HG03442 (cell line): Measurements from ENCODE around the gene LEMD2.

Experiments
- ATAC-seq: cut with Tn5 transposase; IDR thresholded peaks from one replicate; pipeline ENCODE4 v1.9.1; 2021; ENCODE audit warnings: mild to moderate bottlenecking, moderate library complexity; ENCODE audit not compliant: unreplicated experiment

Gene LEMD2

DNA sequence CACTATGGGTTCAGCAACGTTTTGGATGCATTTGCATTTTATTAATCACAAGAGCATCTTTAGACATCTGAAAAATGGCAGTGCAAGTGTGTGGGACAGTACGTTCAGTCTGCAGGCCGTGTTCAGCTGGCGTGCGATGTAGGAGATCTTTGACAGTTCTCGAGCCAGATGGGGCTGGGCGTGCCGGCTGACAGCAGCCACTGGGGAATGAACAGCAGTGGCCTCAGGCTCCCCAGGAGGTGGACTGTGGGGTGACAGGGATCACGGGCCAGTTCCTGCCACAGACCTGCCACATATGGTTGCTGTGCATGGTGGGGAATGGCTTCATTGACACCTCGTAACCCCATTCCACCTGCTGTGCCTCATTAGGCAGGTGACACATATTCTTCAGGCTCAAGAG is 31.3 kb upstream of the LEMD2 start:
- ATAC-seq, result no peak

DNA sequence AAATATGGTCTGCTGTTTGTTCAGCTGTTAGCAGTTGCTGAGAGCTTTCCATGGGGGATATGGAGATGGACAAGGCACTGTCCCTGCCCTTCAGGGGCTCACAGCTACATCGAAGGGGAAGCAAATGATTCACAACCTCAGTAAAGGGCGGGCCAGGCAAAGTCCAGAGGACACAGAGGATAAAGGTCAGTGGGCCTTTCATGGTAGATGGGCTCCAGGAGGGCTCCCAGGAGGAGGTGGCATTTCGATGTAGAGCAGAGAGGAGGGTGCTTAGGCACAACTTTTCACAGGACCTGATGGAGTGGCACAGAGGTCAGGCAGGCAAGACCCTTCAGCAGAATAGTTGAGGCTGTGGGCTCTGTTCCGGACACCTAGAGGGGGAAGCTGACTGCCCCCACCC is 30.1 kb upstream of the LEMD2 start:
- ATAC-seq, result no peak

DNA sequence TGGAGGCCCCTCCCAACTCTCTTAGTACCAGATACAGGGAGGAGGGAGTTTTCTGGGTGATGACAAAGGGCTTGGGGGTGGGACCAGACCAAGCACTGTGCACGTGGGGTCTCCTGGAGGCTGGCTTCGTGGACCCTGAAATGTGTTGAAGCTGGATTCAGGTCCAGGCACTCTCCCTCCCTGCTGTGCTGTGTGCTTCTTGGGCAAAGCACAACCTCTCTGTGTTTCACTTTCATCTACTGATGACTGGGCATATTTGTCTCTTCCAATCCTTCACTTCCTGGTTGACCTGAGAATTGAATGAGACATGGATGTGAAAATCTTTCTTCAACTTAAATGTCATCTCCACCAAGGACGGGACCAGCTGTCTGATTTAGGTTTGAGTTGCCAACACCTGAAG is 29.4 kb upstream of the LEMD2 start:
- ATAC-seq, result no peak

DNA sequence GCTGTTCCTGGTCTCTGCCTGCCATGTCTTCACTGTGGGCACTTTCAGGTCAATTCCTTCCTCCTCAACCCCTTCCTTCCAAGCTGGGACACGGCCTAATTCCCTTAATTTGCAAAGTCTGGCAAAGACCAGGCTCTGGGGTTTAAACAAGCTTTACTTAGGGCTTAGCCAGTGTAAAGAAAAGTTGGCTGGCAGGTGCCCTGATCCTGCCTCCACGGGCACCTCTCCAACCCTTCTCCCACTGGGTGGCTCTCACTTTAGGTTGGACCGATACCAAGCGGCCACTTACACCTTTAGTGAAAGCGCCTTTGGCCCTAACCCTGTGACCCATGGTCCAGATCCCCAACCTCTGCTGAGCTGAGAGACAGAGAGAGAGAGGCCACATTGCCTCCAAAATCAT is 28.6 kb upstream of the LEMD2 start:
- no peak for ATAC-seq

DNA sequence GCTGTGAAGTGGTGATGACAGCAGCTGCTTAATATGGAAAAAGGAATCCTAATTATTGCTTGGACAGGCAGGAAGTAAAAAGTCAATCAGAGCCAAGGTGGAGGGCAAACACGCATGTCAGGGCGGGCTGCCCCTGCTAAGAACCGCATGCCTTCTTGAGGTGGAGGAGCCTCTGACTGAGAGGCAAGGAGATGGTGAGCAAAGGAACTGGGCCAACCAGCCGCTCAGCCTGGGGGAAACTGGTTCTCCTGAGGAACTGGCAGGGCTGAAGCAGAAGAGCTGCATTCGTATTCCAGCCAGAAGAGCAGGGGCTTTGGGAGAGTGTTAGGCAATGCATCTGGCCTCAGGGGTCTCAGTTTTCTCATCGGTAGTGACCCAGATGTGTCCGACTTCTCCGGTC is 28.0 kb upstream of the LEMD2 start:
- no peak for ATAC-seq

DNA sequence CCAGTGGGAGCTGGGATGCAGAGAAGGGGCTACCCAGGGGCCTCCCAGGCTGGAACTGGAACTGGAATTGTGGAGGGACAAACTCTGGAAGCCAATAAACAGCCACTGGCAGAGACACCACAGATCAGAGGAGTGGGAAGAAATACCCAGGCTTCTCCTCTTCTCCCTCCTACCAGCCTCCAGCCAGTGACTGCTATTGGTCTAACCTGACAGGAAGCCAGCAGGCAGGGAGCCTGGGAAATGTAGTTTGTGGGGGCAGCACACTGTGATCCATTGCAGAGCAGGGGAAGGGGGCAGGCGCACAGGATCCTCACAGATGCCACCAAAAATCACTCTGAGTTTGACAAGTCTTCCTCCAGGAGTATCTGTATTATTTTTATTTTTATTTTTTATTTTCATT is 26.9 kb upstream of the LEMD2 start:
- ATAC-seq, result no peak

DNA sequence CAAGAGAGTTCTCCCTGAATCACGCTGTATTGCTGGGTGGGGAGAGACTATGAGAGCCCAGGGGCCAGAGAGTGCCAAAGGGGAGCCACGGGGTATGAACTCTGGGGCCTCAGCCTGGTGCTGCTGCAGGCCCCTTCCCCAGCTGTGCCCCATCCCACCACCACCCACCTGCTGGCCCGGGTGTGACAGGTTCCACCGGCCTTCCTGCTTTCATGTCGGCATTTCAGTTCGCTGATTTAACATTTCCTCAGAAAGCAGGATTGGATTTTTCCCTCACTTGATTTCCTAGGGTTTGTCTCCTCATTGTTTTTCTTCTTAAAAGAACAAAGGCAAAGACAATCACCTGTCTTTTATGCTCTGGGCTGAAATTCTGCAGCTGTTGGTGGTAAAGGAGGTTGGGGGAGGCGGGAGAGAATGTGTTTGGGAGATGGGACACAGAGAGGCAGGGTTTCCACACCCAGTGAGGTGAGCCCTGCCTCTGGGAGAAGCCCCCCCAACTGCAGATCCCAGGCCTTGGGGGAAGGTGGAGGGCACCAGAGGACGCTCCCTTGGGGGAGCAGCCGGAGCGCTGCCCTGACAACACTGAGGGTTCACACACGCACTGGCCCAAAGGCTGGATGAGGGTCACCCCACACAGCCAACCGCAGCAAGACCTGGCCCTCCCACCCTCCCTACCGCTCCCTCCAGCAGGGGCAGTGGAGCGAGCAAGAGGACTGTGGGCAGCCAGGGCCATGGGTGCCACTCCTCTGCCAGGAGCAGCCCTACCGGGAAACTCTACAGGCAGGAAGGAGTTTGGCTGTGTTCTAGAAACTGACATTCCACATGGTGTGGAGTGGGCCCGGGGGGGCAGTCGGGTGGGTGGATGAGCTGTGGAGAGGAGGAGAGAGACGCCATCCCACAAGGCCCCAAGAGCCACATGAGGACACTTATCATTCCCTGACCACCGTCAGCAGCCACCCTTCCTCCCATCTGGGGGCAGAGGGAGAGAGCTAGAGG is 25.4 kb upstream of the LEMD2 start:
- ATAC-seq, result no peak

DNA sequence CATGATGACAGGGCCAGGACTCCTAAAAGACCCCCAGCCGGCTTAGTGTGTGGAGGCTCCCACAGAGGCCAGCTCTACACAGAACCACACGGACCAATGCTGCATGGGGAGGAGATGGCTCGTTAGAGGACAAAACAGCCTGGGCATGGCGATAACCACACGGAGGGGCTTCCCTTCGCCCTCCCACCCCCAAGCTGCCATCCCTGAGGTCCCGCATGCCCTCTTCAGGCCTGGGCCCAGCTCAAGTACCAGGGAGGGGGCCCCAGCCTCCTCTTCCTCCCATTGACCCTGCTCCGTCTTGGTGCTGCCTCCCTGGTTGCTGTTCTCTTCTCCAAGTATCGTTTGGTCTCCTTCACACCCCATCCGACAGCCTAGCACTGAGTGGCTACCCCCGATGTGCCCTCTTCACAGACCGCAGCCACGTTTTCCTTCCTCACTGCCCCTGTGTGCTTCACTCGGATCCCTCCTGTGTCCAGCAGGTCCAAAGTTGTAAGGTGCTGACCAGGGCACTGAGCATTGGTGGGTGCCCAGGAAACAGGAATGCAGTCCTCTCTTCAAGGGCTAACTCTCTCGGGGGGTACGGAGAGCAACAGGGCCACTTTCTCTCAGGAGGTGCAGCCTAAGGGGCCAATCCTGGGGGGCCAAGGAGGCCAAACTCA is 24.4 kb upstream of the LEMD2 start:
- no peak for ATAC-seq

DNA sequence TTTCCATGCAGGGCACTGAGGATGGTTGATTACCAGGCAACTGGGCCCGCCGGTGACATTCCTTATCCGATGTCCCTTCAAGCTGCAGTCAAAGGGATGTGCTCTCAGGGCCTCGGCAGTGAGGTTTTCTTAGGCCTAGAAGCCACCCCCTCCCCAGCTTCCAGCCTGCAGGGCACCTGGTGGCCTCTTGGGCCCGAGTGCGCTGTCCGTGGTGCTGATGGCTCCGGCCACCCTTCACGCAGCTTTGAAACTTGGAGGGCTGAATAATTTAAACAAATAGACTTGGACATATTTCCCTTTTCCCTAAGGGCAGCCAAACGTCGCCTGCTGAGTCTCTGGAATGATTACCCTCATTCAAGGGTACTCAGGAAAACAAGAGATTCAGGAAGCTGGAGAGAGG is 23.7 kb upstream of the LEMD2 start:
- no peak for ATAC-seq

DNA sequence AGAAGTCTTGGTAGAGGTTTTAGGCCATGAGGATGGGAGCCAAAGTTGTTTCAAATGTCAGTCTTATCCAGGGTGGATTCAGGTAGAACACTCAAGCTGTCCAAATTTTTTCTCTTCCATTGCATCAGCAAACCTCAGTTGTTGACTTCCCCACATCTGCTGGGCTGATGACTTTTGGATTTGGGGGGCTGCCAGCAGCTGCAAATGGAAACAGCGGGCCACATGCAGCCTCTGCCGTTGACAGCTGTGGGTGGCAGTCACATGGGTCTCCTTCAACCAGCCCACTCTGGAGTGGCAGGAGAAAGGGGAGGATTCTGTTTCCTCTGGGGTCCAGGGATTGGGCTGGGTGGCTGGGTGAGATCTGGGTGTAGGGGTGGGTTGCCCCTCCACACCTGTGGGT is 20.7 kb upstream of the LEMD2 start:
- no peak for ATAC-seq

DNA sequence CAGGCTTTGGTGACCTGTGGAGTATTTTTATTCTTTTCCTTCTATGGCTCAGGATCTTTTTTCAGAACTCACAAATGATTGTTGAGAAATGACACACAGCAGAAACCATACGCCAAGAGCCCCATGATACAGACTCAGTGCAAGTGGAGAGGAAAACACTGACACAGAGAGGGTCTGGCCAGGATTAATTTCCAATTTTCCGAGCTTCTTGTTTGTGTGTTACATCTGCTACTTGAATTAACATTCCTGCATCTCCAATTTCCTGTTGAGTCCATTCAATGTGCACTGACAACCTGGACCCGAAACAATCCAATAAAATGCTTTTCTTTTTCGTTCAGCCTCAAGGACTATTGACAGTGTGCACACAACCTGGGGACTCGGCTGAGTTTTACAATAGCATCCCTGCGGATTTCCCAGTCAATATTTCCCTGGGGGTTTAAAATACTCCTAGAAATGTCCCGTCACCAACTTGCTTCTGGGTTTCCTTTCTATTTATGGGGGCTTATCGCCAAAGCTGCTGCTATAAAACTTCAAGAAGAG is 19.8 kb upstream of the LEMD2 start:
- no peak for ATAC-seq

DNA sequence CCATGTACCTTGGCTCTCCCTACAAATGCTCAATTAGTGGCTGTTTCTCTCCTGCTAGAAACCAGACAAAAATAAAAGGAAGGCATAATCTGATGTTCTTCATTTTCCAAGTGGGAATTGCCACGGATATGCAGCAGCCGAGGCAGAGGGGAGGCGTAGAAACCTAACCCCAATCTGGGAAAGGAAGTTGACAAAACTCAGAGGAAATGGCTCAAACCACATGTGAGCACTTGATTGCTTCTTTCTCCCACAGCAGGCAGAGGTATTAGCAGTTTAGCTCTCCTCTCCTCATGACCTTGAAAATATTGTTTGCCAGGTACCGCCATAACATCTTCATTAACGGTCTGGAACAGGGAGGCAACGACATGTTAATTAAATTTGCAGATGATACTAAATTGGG is 18.7 kb upstream of the LEMD2 start:
- ATAC-seq, result no peak

DNA sequence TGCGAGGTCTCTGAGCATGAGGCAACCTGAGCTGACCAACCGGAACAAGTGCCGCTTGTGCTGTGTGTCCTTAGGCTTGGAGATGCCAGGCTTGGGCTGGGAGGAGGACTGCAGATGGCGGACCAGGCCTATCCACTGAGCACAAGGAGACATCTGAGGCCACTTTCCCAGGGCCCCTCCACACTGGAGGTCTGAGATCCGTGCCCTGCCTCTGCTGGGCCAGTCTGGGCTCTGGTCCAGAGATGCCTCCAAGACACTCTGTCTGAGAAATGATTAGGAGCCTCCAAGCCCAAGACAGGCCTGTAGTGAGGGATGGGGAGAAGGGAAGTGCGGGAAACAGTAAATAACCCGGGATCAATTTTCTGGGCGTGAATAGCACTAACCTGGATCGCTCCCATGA is 17.9 kb upstream of the LEMD2 start:
- ATAC-seq, result no peak

DNA sequence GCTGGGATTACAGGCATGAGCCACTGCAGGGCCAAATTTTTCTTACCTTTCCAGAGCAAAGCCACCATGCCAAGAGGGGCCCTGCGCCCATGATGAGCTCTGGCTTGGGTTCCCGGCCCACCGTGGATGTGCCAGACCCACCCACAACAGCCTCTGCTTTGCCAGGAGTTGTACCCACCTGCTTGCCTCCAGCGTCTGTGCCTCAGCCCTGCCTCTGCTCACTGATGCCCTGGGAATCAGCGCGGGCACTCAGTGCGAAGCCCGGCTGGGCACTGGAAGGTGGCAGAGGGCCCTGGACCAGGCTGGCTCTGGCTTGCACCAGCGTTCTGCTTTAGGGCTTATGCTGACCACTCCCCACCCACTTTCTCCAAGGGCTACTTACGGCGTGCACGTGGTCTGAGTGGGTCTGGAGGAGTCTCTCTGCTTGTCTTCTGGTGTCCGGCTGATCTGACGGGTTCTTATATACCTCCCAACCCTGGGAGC is 14.7 kb upstream of the LEMD2 start, which contains the start of gene MLN:
MLN (minus strand) TSS at position 433 of the 483 bp plus-strand sequence. CDS start 2,840 bp downstream, outside the sequence.
- no peak for ATAC-seq

DNA sequence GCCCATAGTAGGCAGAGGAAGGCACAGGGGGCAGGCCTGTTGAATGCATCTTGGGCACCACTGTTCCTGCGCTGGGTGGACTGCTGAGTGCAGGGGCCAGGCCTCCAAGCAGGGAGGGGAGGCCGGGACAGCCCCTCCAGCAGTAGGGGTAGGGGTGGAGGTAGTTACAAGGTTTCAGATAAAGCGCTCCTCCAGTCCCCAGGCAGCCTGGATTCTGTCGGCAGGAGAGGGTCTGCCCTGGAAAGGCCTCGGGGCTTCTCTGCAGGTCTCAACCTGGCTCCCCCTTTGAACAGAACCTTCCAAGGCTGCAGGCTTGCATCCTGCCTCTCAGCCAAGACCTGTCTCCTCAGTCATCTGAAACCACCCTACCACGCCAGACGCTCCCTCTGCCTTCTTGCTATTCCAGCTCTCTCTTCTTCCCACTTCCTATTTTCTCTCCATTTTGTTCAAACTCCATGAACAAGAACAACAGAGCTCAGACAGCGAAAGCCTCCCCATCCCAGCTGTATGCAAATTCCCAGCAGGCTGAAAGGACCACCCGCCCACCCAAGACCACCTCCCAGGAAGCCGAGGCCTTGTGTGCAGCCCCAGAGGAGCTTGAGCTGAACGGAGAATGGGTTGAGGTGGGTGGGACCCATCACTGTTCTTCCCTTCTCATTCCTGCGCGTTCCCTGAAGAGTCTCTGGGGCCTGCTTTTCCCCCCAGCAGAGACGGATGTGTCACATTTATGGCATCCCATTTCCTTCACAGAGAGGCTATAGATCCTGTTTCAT is 13.4 kb upstream of the LEMD2 start:
- ATAC-seq, result no peak

DNA sequence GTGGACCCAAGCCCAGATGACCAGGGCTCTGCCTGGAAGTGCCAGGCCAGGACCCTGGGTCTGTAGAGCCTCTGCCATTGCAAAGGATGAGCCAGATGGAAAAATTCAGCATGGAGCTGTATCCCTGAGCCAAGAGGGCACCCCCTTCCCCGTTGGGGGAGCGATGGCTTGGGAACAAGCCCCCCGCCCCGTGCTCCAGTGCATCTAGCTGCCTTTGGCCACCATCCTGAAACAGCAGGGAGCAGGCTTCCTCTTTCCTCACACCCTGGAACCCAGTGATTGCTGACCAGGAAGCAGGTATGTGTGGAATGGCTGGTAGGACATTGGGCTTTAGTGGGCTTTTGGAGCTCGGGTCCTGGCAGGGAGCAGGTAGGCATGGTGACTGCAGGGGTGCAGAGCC is 12.7 kb upstream of the LEMD2 start:
- no peak for ATAC-seq

DNA sequence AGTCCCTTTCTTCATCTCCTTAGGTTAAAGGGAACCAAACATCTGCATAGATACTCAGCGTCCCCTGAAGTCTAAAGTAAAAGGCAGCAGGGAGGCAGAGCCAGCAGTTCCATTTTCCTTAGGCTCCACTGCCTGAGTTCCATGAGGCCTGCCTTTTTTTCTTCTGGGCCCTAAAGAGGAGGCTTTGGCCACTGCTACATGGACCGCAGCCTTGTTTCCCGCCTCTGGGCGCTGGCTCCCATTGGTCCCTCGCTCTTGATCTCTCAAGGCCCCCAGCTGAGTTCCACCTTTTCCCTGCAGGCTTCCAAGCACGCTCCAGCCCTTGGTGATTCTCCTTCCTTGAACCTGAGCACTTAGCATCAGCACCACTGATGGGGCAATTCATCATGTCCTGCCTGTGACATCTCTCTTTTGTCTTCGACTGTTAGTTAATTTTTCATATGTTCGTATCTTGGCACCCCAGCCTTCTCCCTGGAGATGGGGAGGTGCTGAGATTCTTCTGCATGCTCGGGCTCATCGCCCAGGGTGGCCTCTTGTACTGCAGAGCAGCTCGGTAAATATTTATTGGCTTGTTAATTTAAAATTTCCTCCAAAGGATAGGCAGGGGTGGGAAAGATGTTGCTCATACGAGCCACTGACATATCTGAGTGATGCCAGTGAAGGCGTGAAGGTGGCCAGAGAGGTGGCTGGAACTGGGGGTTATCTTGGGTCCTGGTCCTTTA is 11.5 kb upstream of the LEMD2 start:
- no peak for ATAC-seq

DNA sequence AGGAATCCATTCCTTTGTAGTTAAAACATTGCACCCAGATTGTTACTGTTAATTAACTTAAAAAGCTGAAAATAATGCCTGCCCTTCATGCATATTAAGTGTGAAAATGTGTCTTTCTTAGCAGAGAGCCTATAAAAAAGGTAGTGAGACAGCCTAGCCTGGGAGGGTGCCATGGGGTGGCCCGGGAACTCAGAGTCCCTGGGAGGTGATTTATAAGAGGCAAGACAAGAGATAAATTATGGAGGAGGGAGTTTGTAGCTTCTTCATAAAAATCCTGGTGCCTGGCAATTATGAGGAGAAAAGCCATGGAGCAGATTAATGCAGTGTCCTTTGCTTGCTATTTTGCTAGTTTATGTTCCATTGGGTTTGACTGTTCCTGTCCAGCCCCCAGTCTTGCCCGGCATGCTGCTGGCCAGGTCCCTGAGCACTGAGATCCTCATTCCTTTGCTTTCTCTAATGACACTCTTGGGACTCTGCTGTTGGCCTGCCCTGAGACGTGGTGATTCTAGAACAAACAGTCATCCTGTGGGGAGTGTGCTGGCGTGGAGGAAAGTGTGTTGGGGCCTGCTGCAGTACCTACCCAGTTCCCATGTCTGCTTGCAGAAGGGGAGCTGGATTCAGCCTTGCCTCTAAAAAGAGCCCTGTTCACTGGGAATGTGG is 10.7 kb upstream of the LEMD2 start:
- no peak for ATAC-seq

DNA sequence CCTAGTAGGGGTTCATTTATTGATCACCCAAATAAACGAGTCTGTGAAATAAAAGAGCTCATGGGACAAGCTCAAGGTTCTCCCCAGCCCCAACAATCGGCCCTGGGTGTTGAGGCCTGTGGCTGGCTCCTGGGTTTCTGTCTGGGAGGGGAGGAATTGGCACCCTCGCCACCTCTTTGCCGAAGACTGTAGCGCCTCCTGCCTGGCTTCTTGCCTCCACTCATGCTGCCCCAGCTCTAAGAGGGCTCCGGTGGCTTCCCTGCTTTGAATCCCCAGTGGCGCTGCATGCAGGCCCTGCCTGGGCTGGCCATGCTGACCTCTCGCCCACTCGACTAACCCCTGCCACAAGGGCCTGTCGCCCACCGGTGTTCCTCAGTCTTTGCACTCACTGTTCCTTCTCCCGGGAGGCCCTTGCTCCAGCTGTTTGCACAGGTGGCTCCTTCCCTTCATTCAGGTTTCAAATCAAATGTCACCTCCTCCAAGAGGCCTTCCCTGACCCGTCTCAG is 9.5 kb upstream of the LEMD2 start:
- no peak for ATAC-seq
